HG03025 (cell line): Measurements from ENCODE around the gene SLC6A17.

Source experiments
- ATAC-seq: cut with Tn5 transposase; IDR thresholded peaks from one replicate; pipeline ENCODE4 v1.9.1; 2021; ENCODE audit warnings: mild to moderate bottlenecking, moderate library complexity; ENCODE audit not compliant: unreplicated experiment, low FRiP score

Gene SLC6A17

GRCh38 chr1:110170766-110171733 lies 20.8 kb downstream of the SLC6A17 start:
- no peak for ATAC-seq

GRCh38 chr1:110172001-110172400 lies 21.7 kb downstream of the SLC6A17 start:
- no peak for ATAC-seq

GRCh38 chr1:110173466-110174105 lies 23.3 kb downstream of the SLC6A17 start:
- no peak for ATAC-seq

- no peak for ATAC-seq
Observed at GRCh38 chr1:110174961-110175360, 24.7 kb downstream of the SLC6A17 start.

GRCh38 chr1:110176299-110176956 lies 26.1 kb downstream of the SLC6A17 start:
- no peak for ATAC-seq

GRCh38 chr1:110177775-110178174 lies 27.5 kb downstream of the SLC6A17 start:
- ATAC-seq = no peak

- ATAC-seq = no peak
Observed at GRCh38 chr1:110183642-110184167, 33.4 kb downstream of the SLC6A17 start.

GRCh38 chr1:110184446-110184845 lies 34.2 kb downstream of the SLC6A17 start:
- ATAC-seq = no peak

GRCh38 chr1:110185181-110185580 lies 34.9 kb downstream of the SLC6A17 start:
- ATAC-seq = no peak

- no peak for ATAC-seq
Observed at GRCh38 chr1:110186558-110186957, 36.3 kb downstream of the SLC6A17 start.

- ATAC-seq = no peak
Observed at GRCh38 chr1:110187139-110187890, 37.0 kb downstream of the SLC6A17 start.

GRCh38 chr1:110188035-110188618 lies 37.8 kb downstream of the SLC6A17 start:
- ATAC-seq = no peak

- no peak for ATAC-seq
Observed at GRCh38 chr1:110189181-110189580, 38.9 kb downstream of the SLC6A17 start.

GRCh38 chr1:110190282-110190929 lies 40.1 kb downstream of the SLC6A17 start:
- no peak for ATAC-seq

- no peak for ATAC-seq
Observed at GRCh38 chr1:110192541-110192940, 42.2 kb downstream of the SLC6A17 start.

- ATAC-seq = no peak
Observed at GRCh38 chr1:110195196-110195595, 44.9 kb downstream of the SLC6A17 start.

GRCh38 chr1:110196917-110197765 lies 46.8 kb downstream of the SLC6A17 start:
- no peak for ATAC-seq

- no peak for ATAC-seq
Observed at GRCh38 chr1:110197905-110198629, 47.8 kb downstream of the SLC6A17 start.
